SK-N-MC (cell line): Measurements from ENCODE around the gene HES4.
"Not testable (repeated sequence)": the region's sequence is repeated elsewhere in the genome, so short reads cannot be mapped to it uniquely, and the experiment has no call there.

Experiments used
- DNase-seq: peaks from one replicate; pipeline ENCODE4 v3.0.0-alpha.2; 2011; ENCODE audit warnings: low read depth, low spot score
- H3K27ac ChIP-seq: fragments of 200-600 bp; sonication (generic); 2 replicates; pipeline ENCODE4 v1.5.1; 2016; ENCODE audit warnings: mixed run types
- H3K36me3 ChIP-seq: fragments of 200-600 bp; sonication (generic); 2 replicates; pipeline ENCODE4 v1.6.1; 2017; ENCODE audit warnings: antibody characterized with exemption, low read length, mixed read lengths; ENCODE audit not compliant: insufficient read depth
- H3K4me3 ChIP-seq: fragments of 200-600 bp; sonication (generic); 2 replicates; pipeline ENCODE4 v1.5.1; 2016
- H3K9ac ChIP-seq: fragments of 200-600 bp; sonication (generic); 2 replicates; pipeline ENCODE4 v1.8.0; 2017; ENCODE audit warnings: mixed run types, mixed read lengths; ENCODE audit not compliant: insufficient read length
- H3K9me3 ChIP-seq: fragments of 200-600 bp; sonication (generic); 2 replicates; pipeline ENCODE4 v1.6.1; 2017; ENCODE audit warnings: low read depth, mild to moderate bottlenecking, antibody characterized with exemption, low read length, moderate library complexity, mixed read lengths
- EZH2 ChIP-seq: fragments of 200-600 bp; sonication (generic); IDR thresholded peaks from one replicate; pipeline ENCODE4 v1.6.1; 2017; ENCODE audit warnings: antibody characterized with exemption
- FOXP2 ChIP-seq: optimal IDR thresholded peaks from 2 replicates; pipeline ENCODE3; 2011; ENCODE audit warnings: mild to moderate bottlenecking, moderate library complexity; ENCODE audit not compliant: insufficient read depth; ENCODE audit errors: extremely low read length, control extremely low read depth
- POLR2AphosphoS5 ChIP-seq: IDR thresholded peaks from 2 replicates; pipeline ENCODE4 v1.6.1; 2012; ENCODE audit warnings: mild to moderate bottlenecking, low read depth, low read length, borderline replicate concordance

HES4 gene

DNA sequence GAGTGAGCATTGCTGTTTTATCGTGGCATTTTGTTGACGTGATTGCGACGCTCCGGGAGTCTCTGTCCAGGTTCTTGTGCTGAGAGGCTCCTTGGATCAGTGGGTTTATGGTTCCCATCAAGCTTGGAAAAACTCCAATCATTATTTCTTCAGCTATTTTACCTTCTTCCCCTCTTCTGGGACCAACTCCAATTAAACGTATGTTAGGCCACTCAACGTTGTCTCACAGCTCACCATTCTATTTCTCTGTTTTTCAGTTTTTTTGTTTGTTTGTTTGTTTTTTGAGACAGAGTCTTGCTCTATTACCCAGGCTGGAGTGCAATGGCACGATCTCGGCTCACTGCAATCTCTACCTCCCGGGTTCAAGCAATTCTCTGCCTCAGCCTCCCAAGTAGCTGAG is 8.0 kb downstream of the HES4 start:
- Histone ChIP-seq H3K27ac (no peak overlapping the region), H3K4me3 (no peak overlapping the region), H3K9me3 (no peaks in the 10 kb centered on the region), H3K9ac (no peak overlapping the region), H3K36me3 (no peaks in the 10 kb centered on the region)
- no peak for DNase-seq
- TF ChIP-seq EZH2 (no peak), FOXP2 (no peak), POLR2AphosphoS5 (no peak)

DNA sequence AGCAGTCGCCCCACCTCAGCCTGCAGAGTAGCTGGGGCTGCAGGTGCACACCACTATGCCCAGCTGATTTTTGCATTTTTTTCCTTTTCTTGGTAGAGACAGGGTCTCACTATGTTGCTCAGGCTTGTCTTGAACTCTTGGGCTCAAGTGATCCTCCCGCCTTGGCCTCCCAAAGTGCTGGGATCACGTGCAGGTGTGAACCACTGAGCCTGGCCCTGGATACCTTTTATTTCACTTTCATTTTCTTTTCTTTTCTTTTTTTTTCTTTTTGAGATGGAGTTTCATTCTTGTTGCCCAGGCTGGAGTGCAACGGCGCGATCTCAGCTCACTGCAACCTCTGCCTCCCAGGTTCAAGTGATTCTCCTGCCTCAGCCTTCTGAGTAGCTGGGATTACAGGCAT is 8.6 kb downstream of the HES4 start:
- H3K27ac ChIP-seq, H3K9me3 ChIP-seq, H3K4me3 ChIP-seq, H3K36me3 ChIP-seq, H3K9ac ChIP-seq, DNase-seq: not testable (repeated sequence)

DNA sequence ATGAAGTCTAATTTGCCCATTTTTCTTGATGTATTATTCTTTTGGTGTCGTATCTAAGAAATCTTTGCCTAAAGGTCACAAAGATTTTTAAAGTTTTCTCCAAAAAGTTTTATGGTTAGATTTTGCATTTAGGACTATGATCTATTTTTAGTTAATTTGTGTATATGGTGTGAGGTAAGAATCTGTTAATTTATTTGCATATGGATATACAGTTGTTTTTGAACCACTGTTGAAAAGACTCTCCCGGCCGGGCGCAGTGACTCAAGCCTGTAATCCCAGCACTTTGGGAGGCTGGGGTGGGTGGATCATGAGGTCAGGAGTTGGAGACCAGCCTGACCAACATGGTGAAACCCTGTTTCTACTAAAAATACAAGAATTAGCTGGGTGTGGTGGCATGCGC is 11.8 kb downstream of the HES4 start:
- H3K9me3 ChIP-seq, H3K27ac ChIP-seq, H3K36me3 ChIP-seq, DNase-seq, H3K4me3 ChIP-seq, H3K9ac ChIP-seq: not testable (repeated sequence)

DNA sequence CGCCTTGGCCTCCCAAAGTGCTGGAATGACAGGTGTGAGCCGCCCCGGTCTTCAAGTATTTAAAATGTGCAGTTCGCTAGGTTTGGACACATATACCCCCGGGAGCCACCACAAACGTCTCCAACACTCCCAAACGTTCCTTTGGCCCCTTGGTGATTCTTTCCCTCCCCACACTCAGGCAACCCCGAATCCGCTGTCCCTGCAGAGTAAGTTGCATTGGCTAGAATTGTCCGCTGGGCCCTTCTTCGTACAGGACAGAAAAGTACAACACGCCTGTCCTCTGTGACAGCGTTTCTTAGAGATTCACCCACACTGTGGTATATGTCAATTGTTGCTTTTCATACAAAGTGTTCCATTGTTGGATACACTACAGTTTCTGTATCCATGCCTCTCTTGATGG is 14.8 kb downstream of the HES4 start:
- H3K36me3 ChIP-seq: no peaks in the 10 kb centered on the region
- H3K27ac ChIP-seq: no peak overlapping the region
- no peak overlapping the region for H3K9ac ChIP-seq
- TF ChIP-seq POLR2AphosphoS5 (no peak), FOXP2 (no peak), EZH2 (no peak)
- no peak for DNase-seq
- no peak overlapping the region for H3K4me3 ChIP-seq
- H3K9me3 ChIP-seq: no peaks in the 10 kb centered on the region

DNA sequence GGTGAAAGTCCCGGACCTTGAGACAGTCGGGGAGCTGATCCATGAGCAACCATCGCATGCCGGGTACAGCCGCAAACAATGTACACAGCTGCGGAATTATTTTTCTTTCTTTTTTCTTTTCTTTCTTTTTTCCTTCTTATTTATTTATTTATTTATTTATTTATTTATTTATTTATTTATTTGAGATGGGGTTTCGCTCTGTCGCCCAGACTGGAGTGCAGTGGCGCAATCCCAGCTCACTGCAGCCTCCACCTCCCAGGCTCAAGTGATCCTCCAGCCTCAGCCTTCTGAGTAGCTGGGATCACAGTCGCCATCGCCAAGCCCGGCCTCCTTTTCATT is 15.5 kb downstream of the HES4 start:
- H3K4me3 ChIP-seq: no peak overlapping the region; the same call in 1 of the 2 replicates
- TF ChIP-seq POLR2AphosphoS5 (no peak), FOXP2 (no peak), EZH2 (no peak)
- DNase-seq: no peak
- H3K9ac ChIP-seq: no peak overlapping the region
- H3K27ac ChIP-seq: no peak overlapping the region
- no peaks in the 10 kb centered on the region for H3K36me3 ChIP-seq
- no peaks in the 10 kb centered on the region for H3K9me3 ChIP-seq

DNA sequence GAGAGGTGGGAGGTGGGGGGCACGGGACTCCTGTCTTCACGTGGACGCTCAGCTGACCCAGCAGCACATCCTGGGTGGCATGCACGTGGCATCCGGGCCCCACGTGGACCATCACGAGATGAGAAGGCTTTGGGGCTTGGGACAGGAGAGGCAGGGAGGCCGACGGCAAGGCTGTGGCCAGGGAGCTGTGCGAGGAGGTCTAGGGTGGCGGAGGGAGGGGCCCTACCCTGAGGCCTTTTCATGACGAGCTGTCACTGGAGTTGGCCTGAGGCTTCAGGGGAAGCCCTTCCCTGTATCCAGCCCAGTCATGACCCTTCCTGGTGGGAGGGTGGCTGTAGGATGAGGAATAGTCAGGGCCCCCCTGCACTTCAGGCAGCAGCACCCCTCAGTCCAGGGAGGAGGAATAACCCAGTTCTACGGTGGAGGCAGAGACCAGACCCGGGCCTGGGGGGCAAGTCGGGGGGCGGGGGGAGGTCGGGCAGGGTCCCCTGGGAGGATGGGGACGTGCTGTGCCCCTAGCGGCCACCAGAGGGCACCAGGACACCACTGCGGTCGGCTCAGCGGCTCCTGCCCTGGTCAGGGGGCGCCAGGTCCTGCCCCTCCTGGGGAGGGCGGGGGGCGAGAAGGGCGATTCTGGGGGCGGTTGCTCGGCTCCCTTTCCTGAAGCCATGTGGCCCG is 16.0 kb downstream of the HES4 start:
- TF ChIP-seq POLR2AphosphoS5 (no peak), FOXP2 (no peak), EZH2 (no peak)
- Histone ChIP-seq H3K9ac (no peak overlapping the region), H3K4me3 (no peak overlapping the region; the same call in 1 of the 2 replicates), H3K9me3 (no peaks in the 10 kb centered on the region), H3K27ac (no peak overlapping the region), H3K36me3 (no peaks in the 10 kb centered on the region)
- DNase-seq: no peak

DNA sequence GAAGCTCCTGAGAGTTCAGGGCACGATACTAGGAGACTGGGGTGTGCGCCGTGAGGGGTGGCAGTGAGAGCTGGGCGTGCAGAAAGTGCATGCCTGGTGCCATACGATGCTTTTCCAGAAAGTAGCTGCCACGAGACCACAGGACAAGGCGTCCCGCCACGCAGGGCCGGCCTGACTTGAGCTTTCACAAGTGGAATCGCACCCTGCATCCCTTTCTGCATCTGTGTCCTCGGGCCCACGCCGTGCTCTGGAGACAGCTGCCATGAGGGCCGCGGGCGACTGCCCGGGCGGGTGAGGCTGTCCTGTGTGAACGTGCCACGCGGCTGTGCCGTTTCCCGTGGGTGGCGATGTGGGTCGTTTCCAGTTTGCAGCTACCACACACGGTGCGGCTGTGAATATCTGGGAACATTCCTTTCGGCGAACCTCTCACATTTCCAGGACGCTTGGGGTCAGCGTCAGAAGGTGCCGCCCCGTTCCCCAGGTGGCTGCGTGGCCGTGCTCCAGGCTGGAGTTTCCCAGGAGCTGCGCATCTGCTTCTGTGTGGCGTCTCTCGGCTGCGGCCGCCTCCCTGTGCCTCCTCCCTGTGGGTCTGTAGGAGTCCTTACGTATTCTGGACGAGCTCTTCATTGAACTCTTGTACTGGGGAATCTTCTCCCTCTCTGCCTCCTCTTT is 17.0 kb downstream of the HES4 start:
- Histone ChIP-seq H3K9me3 (no peaks in the 10 kb centered on the region), H3K9ac (no peak overlapping the region), H3K27ac (no peak overlapping the region), H3K4me3 (no peak overlapping the region), H3K36me3 (no peaks in the 10 kb centered on the region)
- no peak for DNase-seq
- TF ChIP-seq EZH2 (no peak), POLR2AphosphoS5 (no peak), FOXP2 (no peak)

DNA sequence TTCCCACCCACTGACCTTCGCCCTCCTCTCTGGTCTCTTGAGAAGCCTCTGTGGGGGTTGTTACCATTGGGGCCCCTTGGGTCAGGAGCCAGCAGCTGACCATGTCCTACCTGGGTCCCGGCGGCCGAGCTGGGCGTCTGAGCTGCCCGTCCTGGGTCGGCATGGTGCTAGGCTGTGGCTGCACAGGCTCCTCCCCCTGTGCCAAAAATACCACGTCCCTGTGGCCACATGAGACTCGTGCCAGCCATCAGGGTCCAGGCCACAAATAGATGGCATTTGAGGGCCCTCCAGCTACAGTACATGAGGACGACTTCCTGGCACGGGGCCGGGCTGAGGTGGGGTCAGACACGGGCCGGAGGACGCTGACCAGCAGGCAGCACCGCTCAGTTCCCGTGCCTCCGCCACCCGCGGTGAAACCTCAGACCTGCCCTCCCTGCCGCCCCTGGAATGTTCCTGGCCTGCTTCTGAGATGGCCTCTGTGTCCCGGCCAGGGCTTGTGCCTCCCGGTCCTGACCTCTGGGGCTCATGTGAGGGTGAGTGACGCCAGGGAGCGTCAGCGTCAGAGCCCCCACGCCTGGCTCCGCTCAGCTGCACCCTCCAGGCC is 17.8 kb downstream of the HES4 start, which contains the start of gene PERM1:
PERM1 (minus strand) TSS at position 139 of the 604 bp plus-strand sequence. CDS start 1,064 bp downstream, outside the sequence.
- H3K9me3 ChIP-seq: no peaks in the 10 kb centered on the region
- no peak for DNase-seq

More for the DNA sequence above, 17.8 kb downstream of the HES4 start, which contains the start of gene PERM1:
- Histone ChIP-seq H3K9ac (no peak within 1 kb of the TSS), H3K4me3 (no peak within 1 kb of the TSS), H3K27ac (no peak within 1 kb of the TSS), H3K36me3 (no peaks in the 10 kb centered on the region)
- no peak for TF ChIP-seq EZH2
- no peak for TF ChIP-seq FOXP2
- TF ChIP-seq POLR2AphosphoS5: no peak
